Liver (tissue), 9 donors: ENCODE measurements around the gene CHODL. TPM values are rescaled to one million over a fixed set of nuclear protein-coding genes. Genes with fewer than 3 reads are reported as not detected.

Source experiments
- DNase-seq: peaks from one replicate; pipeline ENCODE4 v3.0.0-alpha.2; 2017; ENCODE audit warnings: low spot score
- H3K27ac ChIP-seq, 2 donors: one replicate each; pipeline ENCODE4 v1.7.0; 2013; ENCODE audit warnings: inconsistent platforms in 2 of 2, low read length in 2 of 2, control low read depth in 1 of 2, low read depth in 1 of 2, mild to moderate bottlenecking in 1 of 2
- H3K27me3 ChIP-seq, 4 donors: one replicate each; pipeline versions ENCODE4 v1.6.1 to v1.7.0; 2013; ENCODE audit warnings: low read length in 3 of 4, inconsistent platforms in 1 of 4, mild to moderate bottlenecking in 1 of 4, moderate library complexity in 1 of 4; ENCODE audit not compliant: control insufficient read depth in 4 of 4, insufficient read depth in 4 of 4
- H3K36me3 ChIP-seq, 4 donors: one replicate each; pipeline versions ENCODE4 v1.6.1 to v1.7.0; 2013; ENCODE audit warnings: low read length in 3 of 4, mild to moderate bottlenecking in 3 of 4, low read depth in 1 of 4, moderate library complexity in 1 of 4; ENCODE audit not compliant: control insufficient read depth in 4 of 4, insufficient read depth in 3 of 4
- H3K4me1 ChIP-seq, 4 donors: one replicate each; pipeline versions ENCODE4 v1.6.1 to v1.7.0; 2013; ENCODE audit warnings: low read length in 3 of 4, mild to moderate bottlenecking in 3 of 4, moderate library complexity in 1 of 4; ENCODE audit not compliant: control insufficient read depth in 4 of 4, insufficient read depth in 4 of 4
- H3K4me3 ChIP-seq, 3 donors: one replicate each; pipeline versions ENCODE4 v1.6.1 to v1.7.0; 2013; ENCODE audit warnings: low read length in 3 of 3, control low read depth in 1 of 3, low read depth in 1 of 3, mild to moderate bottlenecking in 1 of 3
- H3K9ac ChIP-seq, 2 donors: one replicate each; pipeline ENCODE4 v1.7.0; 2013; ENCODE audit warnings: low read length in 2 of 2, mild to moderate bottlenecking in 2 of 2, moderate library complexity in 2 of 2, control low read depth in 1 of 2, low read depth in 1 of 2
- H3K9me3 ChIP-seq, 4 donors: one replicate each; pipeline versions ENCODE4 v1.6.1 to v1.7.0; 2013; ENCODE audit warnings: low read length in 3 of 4; ENCODE audit not compliant: control insufficient read depth in 4 of 4
- EGR1 ChIP-seq, 2 donors: IDR thresholded peaks; 2 replicates each; pipeline ENCODE4 v1.6.1; 2016 to 2018; ENCODE audit warnings: antibody characterized with exemption in 2 of 2, low read depth in 2 of 2
- FOXA1 ChIP-seq: IDR thresholded peaks from 2 replicates; pipeline ENCODE4 v1.6.1; 2016; ENCODE audit warnings: antibody characterized with exemption
- FOXA2 ChIP-seq: IDR thresholded peaks from 2 replicates; pipeline ENCODE4 v1.6.1; 2016; ENCODE audit warnings: antibody characterized with exemption
- GABPA ChIP-seq, 2 donors: IDR thresholded peaks in 1 of 2; conservative IDR thresholded peaks in 1 of 2; 2 replicates each; pipeline ENCODE4 v1.6.1; 2016; ENCODE audit warnings: antibody characterized with exemption in 2 of 2, mild to moderate bottlenecking in 1 of 2, moderate library complexity in 1 of 2
- HNF4A ChIP-seq, 2 donors: conservative IDR thresholded peaks; 2 replicates each; pipeline ENCODE4 v1.6.1; 2016; ENCODE audit warnings: antibody characterized with exemption in 2 of 2, mild to moderate bottlenecking in 2 of 2
- HNF4G ChIP-seq: IDR thresholded peaks from 2 replicates; pipeline ENCODE4 v1.6.1; 2016; ENCODE audit warnings: antibody characterized with exemption
- JUND ChIP-seq, 2 donors: IDR thresholded peaks; 2 replicates each; pipeline ENCODE4 v1.6.1; 2016; ENCODE audit warnings: antibody characterized with exemption in 2 of 2
- NR2F2 ChIP-seq: IDR thresholded peaks from 2 replicates; pipeline ENCODE4 v1.6.1; 2016; ENCODE audit warnings: antibody characterized with exemption
- RAD21 ChIP-seq, 2 donors: IDR thresholded peaks; 2 replicates each; pipeline ENCODE4 v1.6.1; 2016; ENCODE audit warnings: antibody characterized with exemption in 2 of 2, mild to moderate bottlenecking in 2 of 2
- RXRA ChIP-seq, 2 donors: IDR thresholded peaks; 2 replicates each; pipeline ENCODE4 v1.6.1; 2017 to 2018; ENCODE audit warnings: antibody characterized with exemption in 2 of 2, mild to moderate bottlenecking in 1 of 2
- SP1 ChIP-seq: IDR thresholded peaks from 2 replicates; pipeline ENCODE4 v1.6.1; 2018; ENCODE audit warnings: antibody characterized with exemption, mild to moderate bottlenecking
- TAF1 ChIP-seq: conservative IDR thresholded peaks from 2 replicates; pipeline ENCODE4 v1.6.1; 2016; ENCODE audit warnings: antibody characterized with exemption, mild to moderate bottlenecking
- YY1 ChIP-seq: IDR thresholded peaks from 2 replicates; pipeline ENCODE4 v1.6.1; 2016; ENCODE audit warnings: antibody characterized with exemption, mild to moderate bottlenecking
- WGBS: extraction: QIAGEN DNeasy Blood & Tissue Kit; methylation state at CpG from one replicate; pipeline ENCODE4 v1.1.7; 2013; 5-methylcytosine and 5-hydroxymethylcytosine counted together
- polyA plus RNA-seq, 2 donors: library from polyadenylated mRNA; stranded (reverse) in 1 of 2; unstranded in 1 of 2; fragments of 200-250 nt in 1 of 2; fragments of >200 nt in 1 of 2; fragmentation: Nextera tagmentation in 1 of 2; extraction: Ambion mirVana in 1 of 2; gene quantifications; one replicate each; pipeline versions ENCODE4 v1.2.1 to v1.2.3, GENCODE V29; 2013 to 2015
- total RNA-seq, 2 donors: library from RNA; depleted of rRNA; stranded (reverse); fragments of >200 nt; gene quantifications; one replicate each; pipeline ENCODE4 v1.2.3, GENCODE V29; 2014
- TF ChIP-seq, protein P1 (sequence below): IDR thresholded peaks from 2 replicates; pipeline ENCODE4 v1.6.1; 2016; ENCODE audit warnings: antibody characterized with exemption
- TF ChIP-seq, protein P2 (sequence below): IDR thresholded peaks from 2 replicates; pipeline ENCODE4 v1.6.1; 2016; ENCODE audit warnings: antibody characterized with exemption
- TF ChIP-seq, protein P3 (sequence below): fragments of 150-350 bp; IDR thresholded peaks from 2 replicates; pipeline ENCODE4 v1.5.1; 2017; ENCODE audit warnings: improper control_type of control experiment, low read depth, low read length; ENCODE audit not compliant: missing input control
- TF ChIP-seq, protein P4 (sequence below): IDR thresholded peaks from 2 replicates; pipeline ENCODE4 v1.6.1; 2016; ENCODE audit warnings: antibody characterized with exemption, mild to moderate bottlenecking
- TF ChIP-seq, protein P5 (sequence below): IDR thresholded peaks from 2 replicates; pipeline ENCODE4 v1.6.1; 2016; ENCODE audit warnings: antibody characterized with exemption
- donor health status: healthy.
- donor health status: healthy.
- donor health status: healthy.
- donor health status: healthy.
- donor health status: healthy.

The CHODL gene
- total and polyA plus RNA-seq, 4 donors, result 0.22 TPM; not detected in 3

DNA sequence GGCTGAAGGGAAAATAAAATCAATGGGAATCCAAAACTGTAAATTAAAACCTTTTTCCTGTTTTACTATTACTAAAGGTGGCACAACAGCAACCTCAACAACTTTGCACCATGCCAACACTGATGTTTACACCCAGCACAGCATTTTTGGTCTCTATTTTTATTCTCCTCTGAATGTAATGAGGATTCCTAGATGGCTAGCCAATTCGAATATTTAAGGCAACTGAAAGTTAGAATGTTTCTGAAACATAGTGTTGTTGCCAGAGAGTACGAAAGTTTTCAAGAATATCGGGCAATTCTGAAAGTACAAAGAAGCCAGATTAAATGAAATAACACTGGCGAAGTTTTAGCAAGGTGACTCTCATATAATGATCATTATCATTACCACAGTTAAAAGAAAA lies 40.7 kb downstream of the CHODL start:
- Histone ChIP-seq H3K4me3 (no peak overlapping the region), H3K27ac (no peak overlapping the region), H3K4me1 (no peaks in the 10 kb centered on the region), H3K27me3 (peaks cover 0 to 5% (median 0%) of the 10 kb centered on the region in 4 donors), H3K9ac (no peak overlapping the region), H3K36me3 (no peaks in the 10 kb centered on the region), H3K9me3 (no peaks in the 10 kb centered on the region)
- no peak for TF ChIP-seq FOXA1
- TF ChIP-seq GABPA (IDR thresholded peaks at IDR 0.05 in 1 of 2, conservative IDR thresholded peaks at IDR 0.05 in 1 of 2), result no peak
- no peak for TF ChIP-seq TAF1
- no peak for TF ChIP-seq YY1
- TF ChIP-seq, protein P1, sequence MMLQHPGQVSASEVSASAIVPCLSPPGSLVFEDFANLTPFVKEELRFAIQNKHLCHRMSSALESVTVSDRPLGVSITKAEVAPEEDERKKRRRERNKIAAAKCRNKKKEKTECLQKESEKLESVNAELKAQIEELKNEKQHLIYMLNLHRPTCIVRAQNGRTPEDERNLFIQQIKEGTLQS, result no peak
- no peak for TF ChIP-seq JUND (IDR thresholded peaks at IDR 0.05)
- no peak for TF ChIP-seq NR2F2
- TF ChIP-seq RXRA (IDR thresholded peaks at IDR 0.05), result no peak
- no peak for TF ChIP-seq HNF4A (conservative IDR thresholded peaks at IDR 0.05)
- TF ChIP-seq EGR1 (IDR thresholded peaks at IDR 0.05; ENCODE audit: low read depth in 2 of 2), result no peak
- TF ChIP-seq, protein P2, sequence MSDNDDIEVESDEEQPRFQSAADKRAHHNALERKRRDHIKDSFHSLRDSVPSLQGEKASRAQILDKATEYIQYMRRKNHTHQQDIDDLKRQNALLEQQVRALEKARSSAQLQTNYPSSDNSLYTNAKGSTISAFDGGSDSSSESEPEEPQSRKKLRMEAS, result no peak
- TF ChIP-seq RAD21 (IDR thresholded peaks at IDR 0.05), result no peak
- TF ChIP-seq, protein P3, sequence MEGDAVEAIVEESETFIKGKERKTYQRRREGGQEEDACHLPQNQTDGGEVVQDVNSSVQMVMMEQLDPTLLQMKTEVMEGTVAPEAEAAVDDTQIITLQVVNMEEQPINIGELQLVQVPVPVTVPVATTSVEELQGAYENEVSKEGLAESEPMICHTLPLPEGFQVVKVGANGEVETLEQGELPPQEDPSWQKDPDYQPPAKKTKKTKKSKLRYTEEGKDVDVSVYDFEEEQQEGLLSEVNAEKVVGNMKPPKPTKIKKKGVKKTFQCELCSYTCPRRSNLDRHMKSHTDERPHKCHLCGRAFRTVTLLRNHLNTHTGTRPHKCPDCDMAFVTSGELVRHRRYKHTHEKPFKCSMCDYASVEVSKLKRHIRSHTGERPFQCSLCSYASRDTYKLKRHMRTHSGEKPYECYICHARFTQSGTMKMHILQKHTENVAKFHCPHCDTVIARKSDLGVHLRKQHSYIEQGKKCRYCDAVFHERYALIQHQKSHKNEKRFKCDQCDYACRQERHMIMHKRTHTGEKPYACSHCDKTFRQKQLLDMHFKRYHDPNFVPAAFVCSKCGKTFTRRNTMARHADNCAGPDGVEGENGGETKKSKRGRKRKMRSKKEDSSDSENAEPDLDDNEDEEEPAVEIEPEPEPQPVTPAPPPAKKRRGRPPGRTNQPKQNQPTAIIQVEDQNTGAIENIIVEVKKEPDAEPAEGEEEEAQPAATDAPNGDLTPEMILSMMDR, result no peak
- no peak for TF ChIP-seq FOXA2
- no peak for TF ChIP-seq SP1
- TF ChIP-seq, protein P4, sequence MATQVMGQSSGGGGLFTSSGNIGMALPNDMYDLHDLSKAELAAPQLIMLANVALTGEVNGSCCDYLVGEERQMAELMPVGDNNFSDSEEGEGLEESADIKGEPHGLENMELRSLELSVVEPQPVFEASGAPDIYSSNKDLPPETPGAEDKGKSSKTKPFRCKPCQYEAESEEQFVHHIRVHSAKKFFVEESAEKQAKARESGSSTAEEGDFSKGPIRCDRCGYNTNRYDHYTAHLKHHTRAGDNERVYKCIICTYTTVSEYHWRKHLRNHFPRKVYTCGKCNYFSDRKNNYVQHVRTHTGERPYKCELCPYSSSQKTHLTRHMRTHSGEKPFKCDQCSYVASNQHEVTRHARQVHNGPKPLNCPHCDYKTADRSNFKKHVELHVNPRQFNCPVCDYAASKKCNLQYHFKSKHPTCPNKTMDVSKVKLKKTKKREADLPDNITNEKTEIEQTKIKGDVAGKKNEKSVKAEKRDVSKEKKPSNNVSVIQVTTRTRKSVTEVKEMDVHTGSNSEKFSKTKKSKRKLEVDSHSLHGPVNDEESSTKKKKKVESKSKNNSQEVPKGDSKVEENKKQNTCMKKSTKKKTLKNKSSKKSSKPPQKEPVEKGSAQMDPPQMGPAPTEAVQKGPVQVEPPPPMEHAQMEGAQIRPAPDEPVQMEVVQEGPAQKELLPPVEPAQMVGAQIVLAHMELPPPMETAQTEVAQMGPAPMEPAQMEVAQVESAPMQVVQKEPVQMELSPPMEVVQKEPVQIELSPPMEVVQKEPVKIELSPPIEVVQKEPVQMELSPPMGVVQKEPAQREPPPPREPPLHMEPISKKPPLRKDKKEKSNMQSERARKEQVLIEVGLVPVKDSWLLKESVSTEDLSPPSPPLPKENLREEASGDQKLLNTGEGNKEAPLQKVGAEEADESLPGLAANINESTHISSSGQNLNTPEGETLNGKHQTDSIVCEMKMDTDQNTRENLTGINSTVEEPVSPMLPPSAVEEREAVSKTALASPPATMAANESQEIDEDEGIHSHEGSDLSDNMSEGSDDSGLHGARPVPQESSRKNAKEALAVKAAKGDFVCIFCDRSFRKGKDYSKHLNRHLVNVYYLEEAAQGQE, result no peak
- TF ChIP-seq, protein P5, sequence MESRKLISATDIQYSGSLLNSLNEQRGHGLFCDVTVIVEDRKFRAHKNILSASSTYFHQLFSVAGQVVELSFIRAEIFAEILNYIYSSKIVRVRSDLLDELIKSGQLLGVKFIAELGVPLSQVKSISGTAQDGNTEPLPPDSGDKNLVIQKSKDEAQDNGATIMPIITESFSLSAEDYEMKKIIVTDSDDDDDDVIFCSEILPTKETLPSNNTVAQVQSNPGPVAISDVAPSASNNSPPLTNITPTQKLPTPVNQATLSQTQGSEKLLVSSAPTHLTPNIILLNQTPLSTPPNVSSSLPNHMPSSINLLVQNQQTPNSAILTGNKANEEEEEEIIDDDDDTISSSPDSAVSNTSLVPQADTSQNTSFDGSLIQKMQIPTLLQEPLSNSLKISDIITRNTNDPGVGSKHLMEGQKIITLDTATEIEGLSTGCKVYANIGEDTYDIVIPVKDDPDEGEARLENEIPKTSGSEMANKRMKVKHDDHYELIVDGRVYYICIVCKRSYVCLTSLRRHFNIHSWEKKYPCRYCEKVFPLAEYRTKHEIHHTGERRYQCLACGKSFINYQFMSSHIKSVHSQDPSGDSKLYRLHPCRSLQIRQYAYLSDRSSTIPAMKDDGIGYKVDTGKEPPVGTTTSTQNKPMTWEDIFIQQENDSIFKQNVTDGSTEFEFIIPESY, result no peak
- TF ChIP-seq HNF4G, result no peak
- WGBS, result 68% methylated on average over 4 of the region's 4 CpGs
- DNase-seq, result no peak
